Stomach (tissue), 4 donors: ENCODE data around the gene INHA.

Experiments used
- POLR2AphosphoS5 ChIP-seq, 3 donors: sonication (generic); formaldehyde crosslinking; IDR thresholded peaks; one replicate each; pipeline ENCODE4 v1.6.1; 2016; ENCODE audit warnings: antibody characterized with exemption in 3 of 3
- TF ChIP-seq, protein P1 (sequence below), 7 experiments: fragments of 450-650 bp in 4 of 7; fragments of 200-600 bp in 3 of 7; sonication (generic) in 3 of 7; IDR thresholded peaks; one replicate each; pipeline ENCODE4 v1.5.1; 2016 to 2019; ENCODE audit warnings: antibody characterized with exemption in 7 of 7, control low read depth in 2 of 7, mild to moderate bottlenecking in 1 of 7

DNA sequence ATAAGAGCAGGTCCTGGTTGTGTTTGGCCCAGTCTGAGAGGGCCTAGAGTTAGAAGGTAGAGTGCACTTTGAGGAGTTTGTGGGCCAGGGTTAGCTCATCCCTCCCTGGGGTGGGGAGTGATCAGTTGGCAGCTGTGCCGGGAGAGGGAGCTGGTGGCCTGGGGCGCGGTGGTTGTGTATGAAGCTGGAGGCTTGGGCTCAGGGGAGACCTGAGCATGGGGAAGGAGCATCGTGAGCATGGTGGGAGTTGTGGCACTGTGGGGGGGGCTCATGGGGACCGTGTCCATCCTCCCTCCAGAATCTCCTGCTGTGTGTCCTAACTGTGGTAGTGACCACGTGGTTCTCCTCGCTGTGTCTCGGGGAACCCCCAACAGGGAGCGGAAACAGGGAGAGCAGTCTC lies 39.2 kb downstream of the INHA start:
- TF ChIP-seq, protein P1, sequence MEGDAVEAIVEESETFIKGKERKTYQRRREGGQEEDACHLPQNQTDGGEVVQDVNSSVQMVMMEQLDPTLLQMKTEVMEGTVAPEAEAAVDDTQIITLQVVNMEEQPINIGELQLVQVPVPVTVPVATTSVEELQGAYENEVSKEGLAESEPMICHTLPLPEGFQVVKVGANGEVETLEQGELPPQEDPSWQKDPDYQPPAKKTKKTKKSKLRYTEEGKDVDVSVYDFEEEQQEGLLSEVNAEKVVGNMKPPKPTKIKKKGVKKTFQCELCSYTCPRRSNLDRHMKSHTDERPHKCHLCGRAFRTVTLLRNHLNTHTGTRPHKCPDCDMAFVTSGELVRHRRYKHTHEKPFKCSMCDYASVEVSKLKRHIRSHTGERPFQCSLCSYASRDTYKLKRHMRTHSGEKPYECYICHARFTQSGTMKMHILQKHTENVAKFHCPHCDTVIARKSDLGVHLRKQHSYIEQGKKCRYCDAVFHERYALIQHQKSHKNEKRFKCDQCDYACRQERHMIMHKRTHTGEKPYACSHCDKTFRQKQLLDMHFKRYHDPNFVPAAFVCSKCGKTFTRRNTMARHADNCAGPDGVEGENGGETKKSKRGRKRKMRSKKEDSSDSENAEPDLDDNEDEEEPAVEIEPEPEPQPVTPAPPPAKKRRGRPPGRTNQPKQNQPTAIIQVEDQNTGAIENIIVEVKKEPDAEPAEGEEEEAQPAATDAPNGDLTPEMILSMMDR (IDR thresholded peaks at IDR 0.05): no peak
- no peak for TF ChIP-seq POLR2AphosphoS5 (IDR thresholded peaks at IDR 0.05)
